Body of pancreas (tissue), 4 donors: ENCODE measurements around the gene KLRK1. TPM values are rescaled to one million over a fixed set of nuclear protein-coding genes. Genes with fewer than 3 reads are reported as not detected.
A peak's percentile ranks its signal among the peaks of the same experiment; 100 is the strongest.
"Not testable (repeated sequence)": the region's sequence is repeated elsewhere in the genome, so short reads cannot be mapped to it uniquely, and the experiment has no call there.

ENCODE experiments used
- ATAC-seq: fragments of 150-250 bp; one replicate; pipeline ENCODE4 v1.9.1; 2016
- DNase-seq, 4 donors: peaks; one replicate each; pipeline ENCODE4 v3.0.0-alpha.2; 2019
- H3K27ac ChIP-seq, 4 donors: fragments of 200-600 bp; sonication (generic); 1 replicate in 3 of 4; 2 replicates in 1 of 4; pipeline versions ENCODE4 v1.5.1 to v1.6.1; 2016 to 2019; ENCODE audit warnings: mild to moderate bottlenecking in 1 of 4, mixed read lengths in 1 of 4, moderate library complexity in 1 of 4
- H3K27me3 ChIP-seq, 2 donors: fragments of 200-600 bp; sonication (generic); one replicate each; pipeline ENCODE4 v1.6.0; 2016; ENCODE audit warnings: mild to moderate bottlenecking in 1 of 2
- H3K36me3 ChIP-seq, 2 donors: fragments of 200-600 bp; sonication (generic); replicated peaks in 1 of 2; 2 replicates each; pipeline ENCODE4 v1.5.1; 2016; ENCODE audit warnings: low read depth in 2 of 2; ENCODE audit not compliant: insufficient read depth in 1 of 2
- H3K4me1 ChIP-seq: fragments of 200-600 bp; sonication (generic); one replicate; pipeline ENCODE4 v1.6.0; 2016
- H3K4me3 ChIP-seq, 2 donors: fragments of 200-600 bp; sonication (generic); 1 replicate in 1 of 2; 2 replicates in 1 of 2; pipeline ENCODE4 v1.5.1; 2016 to 2019
- H3K9me3 ChIP-seq, 3 donors: fragments of 200-600 bp; sonication (generic); 1 replicate in 2 of 3; 2 replicates in 1 of 3; pipeline ENCODE4 v1.5.1; 2016
- POLR2A ChIP-seq, 3 donors: fragments of 450-650 bp; IDR thresholded peaks; one replicate each; pipeline ENCODE4 v1.6.1; 2016; ENCODE audit warnings: antibody characterized with exemption in 3 of 3, mild to moderate bottlenecking in 2 of 3
- WGBS, 2 donors: methylation state at CpG; one replicate each; pipeline ENCODE4 v1.1.5; 2017; 5-methylcytosine and 5-hydroxymethylcytosine counted together
- intact Hi-C: fragments of 100-400 bp; cut with DNase I; formaldehyde crosslinking; loops from one replicate; pipeline ENCODE4 v1.15.1; 2023
- total RNA-seq, 2 donors: library from RNA; depleted of rRNA; stranded (reverse); fragments of >200 nt; gene quantifications; one replicate each; pipeline ENCODE4 v1.1.0, GENCODE V29; 2016
- TF ChIP-seq, protein P1 (sequence below), 7 experiments: fragments of 450-650 bp in 4 of 7; fragments of 200-600 bp in 3 of 7; sonication (generic) in 3 of 7; IDR thresholded peaks; one replicate each; pipeline ENCODE4 v1.5.1; 2016 to 2019; ENCODE audit warnings: antibody characterized with exemption in 7 of 7

Gene KLRK1
- total RNA-seq, 2 donors from 2014 or later, result 1.3 TPM; not detected in 1

DNA sequence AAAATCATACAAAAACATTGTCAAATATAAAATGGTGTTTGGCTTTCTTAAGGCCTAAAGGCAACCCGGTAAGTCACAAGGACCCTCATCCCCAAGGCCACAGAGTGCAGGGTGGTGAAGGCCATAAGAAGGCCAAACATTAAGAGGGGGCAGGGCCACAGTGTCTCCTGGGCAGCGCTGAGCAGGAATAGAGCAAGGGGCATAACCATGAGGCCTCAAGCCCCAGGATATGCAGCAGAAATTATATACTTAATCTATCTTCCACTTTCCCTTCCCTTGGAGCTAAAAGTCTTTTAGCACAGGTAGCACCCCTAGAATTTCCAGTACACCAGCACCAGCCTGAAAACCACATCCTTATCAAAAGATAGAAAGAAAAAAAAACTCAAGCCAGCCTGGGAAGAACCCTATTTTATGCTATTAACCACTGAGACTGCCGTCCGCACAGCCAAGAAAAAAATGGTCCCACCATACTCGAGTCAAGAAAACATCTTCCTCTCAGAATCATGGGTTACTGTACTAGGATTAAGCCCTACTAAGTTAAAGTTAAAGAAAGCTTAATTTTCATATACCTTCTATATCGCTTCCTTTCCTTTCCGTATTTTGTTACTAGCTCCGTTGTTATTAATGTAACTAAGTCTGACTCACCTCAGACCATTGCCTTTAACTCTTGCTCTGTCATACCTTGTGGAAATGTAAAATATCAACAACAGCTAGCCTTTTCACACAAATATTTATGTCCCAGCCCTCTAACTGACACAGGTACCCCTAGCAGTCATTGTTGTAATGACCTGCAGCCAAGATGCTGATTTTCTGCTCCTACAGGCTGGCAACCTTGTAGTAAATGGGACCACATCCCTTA, 20.1 kb downstream of the KLRK1 start:
- TF ChIP-seq POLR2A (IDR thresholded peaks at IDR 0.05), result no peak
- TF ChIP-seq, protein P1, sequence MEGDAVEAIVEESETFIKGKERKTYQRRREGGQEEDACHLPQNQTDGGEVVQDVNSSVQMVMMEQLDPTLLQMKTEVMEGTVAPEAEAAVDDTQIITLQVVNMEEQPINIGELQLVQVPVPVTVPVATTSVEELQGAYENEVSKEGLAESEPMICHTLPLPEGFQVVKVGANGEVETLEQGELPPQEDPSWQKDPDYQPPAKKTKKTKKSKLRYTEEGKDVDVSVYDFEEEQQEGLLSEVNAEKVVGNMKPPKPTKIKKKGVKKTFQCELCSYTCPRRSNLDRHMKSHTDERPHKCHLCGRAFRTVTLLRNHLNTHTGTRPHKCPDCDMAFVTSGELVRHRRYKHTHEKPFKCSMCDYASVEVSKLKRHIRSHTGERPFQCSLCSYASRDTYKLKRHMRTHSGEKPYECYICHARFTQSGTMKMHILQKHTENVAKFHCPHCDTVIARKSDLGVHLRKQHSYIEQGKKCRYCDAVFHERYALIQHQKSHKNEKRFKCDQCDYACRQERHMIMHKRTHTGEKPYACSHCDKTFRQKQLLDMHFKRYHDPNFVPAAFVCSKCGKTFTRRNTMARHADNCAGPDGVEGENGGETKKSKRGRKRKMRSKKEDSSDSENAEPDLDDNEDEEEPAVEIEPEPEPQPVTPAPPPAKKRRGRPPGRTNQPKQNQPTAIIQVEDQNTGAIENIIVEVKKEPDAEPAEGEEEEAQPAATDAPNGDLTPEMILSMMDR (IDR thresholded peaks at IDR 0.05), result no peak
- intact Hi-C loops, result no loop called here
- no peak overlapping the region for H3K4me3 ChIP-seq
- WGBS, 2 donors, result 86 to 91% methylated on average over 8 of the region's 8 CpGs
- no peaks in the 10 kb centered on the region for H3K27me3 ChIP-seq
- no peak for DNase-seq
- H3K4me1 ChIP-seq, result peaks cover 27% of the 10 kb centered on the region
- no peak for ATAC-seq
- no peaks in the 10 kb centered on the region for H3K9me3 ChIP-seq
- no peak overlapping the region for H3K27ac ChIP-seq
- no peaks in the 10 kb centered on the region for H3K36me3 ChIP-seq

DNA sequence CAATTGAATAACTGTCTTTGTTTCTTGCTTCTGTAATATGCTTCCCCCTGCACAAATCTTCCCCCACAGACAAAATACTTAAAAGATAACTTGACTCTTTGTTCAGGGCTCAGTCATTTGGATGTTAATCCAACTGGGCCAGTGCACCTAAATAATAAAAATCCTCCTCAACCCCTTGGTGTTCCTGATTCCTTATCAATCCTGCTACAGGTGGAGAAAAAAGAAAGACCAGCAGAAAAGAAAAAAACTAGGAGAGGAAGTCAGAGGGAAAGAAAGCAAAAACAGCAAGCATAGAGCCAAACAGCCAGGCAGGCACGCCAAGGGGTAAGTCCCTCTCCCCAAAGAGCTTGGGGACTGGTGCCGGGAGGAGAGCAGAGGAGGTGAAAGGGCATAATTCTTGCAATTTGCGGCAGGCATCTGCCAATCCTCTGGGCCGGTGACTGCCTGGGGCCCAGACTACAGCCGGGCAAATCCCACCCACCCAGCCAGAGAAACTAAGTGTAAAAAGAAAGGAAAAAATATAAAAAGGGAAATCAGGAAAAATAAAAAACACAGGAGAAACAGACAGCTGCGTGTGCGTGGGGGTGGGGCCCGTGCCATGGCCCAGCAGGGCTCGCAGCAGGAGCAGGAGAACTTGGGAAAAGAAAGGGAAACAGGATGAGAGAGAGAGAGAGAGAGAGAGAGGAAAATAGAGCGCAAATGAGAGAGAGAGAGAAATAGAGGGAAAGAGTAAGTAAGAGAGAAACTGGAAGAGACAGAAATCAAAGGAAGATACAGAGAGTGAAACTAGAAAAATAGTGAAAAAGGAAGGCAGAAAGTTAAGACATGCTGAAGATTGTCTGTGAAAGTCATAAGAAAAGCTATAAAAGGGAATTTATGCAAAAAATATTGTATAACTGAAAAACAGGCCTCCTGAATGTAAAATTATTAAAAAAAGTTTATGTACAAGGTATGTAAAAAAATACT, 21.4 kb downstream of the KLRK1 start:
- intact Hi-C loops, result no loop called here
- no peaks in the 10 kb centered on the region for H3K9me3 ChIP-seq
- TF ChIP-seq, protein P1 (IDR thresholded peaks at IDR 0.05), result no peak
- TF ChIP-seq POLR2A (IDR thresholded peaks at IDR 0.05), result no peak
- H3K4me3 ChIP-seq, result no peak overlapping the region
- H3K27me3 ChIP-seq, result no peaks in the 10 kb centered on the region
- DNase-seq (no peak), ATAC-seq (no peak)
- H3K36me3 ChIP-seq, result no peaks in the 10 kb centered on the region
- H3K27ac ChIP-seq, result no peak overlapping the region
- peaks cover 27% of the 10 kb centered on the region for H3K4me1 ChIP-seq
- 96% methylated on average over 10 of the region's 10 CpGs for WGBS, 2 donors

DNA sequence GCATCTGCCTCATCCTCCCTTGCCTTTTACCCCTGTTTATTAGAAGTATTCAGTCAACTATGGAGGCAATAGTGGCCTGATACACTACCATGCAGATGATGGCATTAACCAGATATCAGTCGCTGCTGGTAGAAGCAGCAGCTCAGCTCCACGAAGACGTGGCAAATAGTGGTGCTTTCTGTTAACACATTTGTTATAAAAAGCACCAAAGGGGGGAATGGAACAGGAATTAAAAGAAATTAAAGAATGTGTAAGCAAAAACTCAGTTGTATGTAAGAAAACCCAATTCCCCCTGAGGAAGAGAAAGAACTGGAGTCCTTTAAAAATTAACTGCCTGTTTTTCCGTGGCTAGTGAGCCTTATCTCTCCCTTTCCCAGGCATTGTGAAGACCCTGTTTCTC, 22.1 kb downstream of the KLRK1 start:
- H3K27me3 ChIP-seq, H3K4me3 ChIP-seq, H3K36me3 ChIP-seq, H3K27ac ChIP-seq, H3K9me3 ChIP-seq, intact Hi-C loops, DNase-seq, ATAC-seq: not testable (repeated sequence)
- peaks cover 27% of the 10 kb centered on the region for H3K4me1 ChIP-seq
- 70 to 75% methylated on average over 4 of the region's 4 CpGs for WGBS, 2 donors

DNA sequence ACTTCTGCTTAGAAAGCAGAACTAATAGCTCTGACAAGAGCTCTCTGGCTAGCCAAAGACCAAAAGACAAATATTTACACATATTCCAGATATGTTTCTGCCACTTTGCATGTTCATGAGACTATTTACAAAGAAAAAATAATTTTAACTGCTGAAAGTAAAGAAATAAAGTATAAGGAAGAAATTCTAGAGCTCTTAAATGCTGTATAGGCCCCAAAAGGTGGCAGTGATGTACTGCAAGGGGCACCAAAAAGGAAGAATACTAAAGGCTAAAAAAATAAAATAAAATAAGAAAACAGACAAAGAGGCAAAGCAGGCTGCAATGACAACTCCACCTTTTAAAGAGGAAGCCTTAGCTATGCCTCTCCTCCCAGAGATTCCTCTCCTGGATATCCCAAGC, 23.0 kb downstream of the KLRK1 start:
- no peak for DNase-seq

More for the DNA sequence above, 23.0 kb downstream of the KLRK1 start:
- Histone ChIP-seq H3K27me3 (no peaks in the 10 kb centered on the region), H3K36me3 (no peaks in the 10 kb centered on the region), H3K4me3 (no peak overlapping the region), H3K27ac (peak overlapping the region; percentile 22 to 98 (median 90)), H3K9me3 (no peaks in the 10 kb centered on the region), H3K4me1 (peaks cover 28% of the 10 kb centered on the region)
- TF ChIP-seq, protein P1 (IDR thresholded peaks at IDR 0.05), result peak in 4 of 7 experiments; percentile 25 to 45 (median 37)
- no peak for TF ChIP-seq POLR2A (IDR thresholded peaks at IDR 0.05)
- ATAC-seq, result no peak
- intact Hi-C loops, result no loop called here
